Tongue (tissue), 2 donors: ENCODE results near the gene NACC1. TPM values are rescaled to one million over a fixed set of nuclear protein-coding genes. Genes with fewer than 3 reads are reported as not detected.
A peak's percentile ranks its signal among the peaks of the same experiment; 100 is the strongest.
"Not testable (repeated sequence)": the region's sequence is repeated elsewhere in the genome, so short reads cannot be mapped to it uniquely, and the experiment has no call there.

Experiments used
- DNase-seq: peaks from one replicate; pipeline ENCODE4 v3.0.0-alpha.2; 2015
- total RNA-seq: library from RNA; depleted of rRNA; stranded (reverse); fragments of >200 nt; gene quantifications from one replicate; pipeline ENCODE4 v1.2.3, GENCODE V29; 2014

The NACC1 gene
- total RNA-seq, 1 donor from 2014 or later, result 16.2 TPM

GRCh38 chr19:13164343-13165161 is 46.5 kb downstream of the NACC1 start:
- peak; percentile 91 for DNase-seq

GRCh38 chr19:13165162-13165997 is 47.3 kb downstream of the NACC1 start:
- DNase-seq, result peak; percentile 35

GRCh38 chr19:13166151-13166550 is 48.1 kb downstream of the NACC1 start:
- DNase-seq, result not testable (repeated sequence)

DNA sequence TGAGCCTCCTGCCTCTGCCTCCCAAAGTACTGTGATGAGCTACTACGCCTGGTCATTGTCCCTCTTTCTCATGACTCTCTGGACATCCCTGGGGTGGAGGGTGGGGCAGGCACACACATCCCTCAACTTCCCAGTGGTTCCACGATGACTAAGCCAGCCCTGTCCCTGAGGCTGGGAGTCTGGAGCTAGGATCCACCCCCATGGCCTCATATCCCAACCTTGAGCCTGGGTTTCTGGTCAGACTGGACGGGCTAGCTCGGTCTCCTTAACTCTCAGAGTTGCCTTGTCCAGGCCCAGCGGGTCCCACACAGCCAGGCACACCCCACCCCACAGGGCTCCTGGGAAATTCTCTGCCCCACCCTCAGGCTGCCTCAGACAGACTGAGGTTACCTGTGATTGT is 51.7 kb downstream of the NACC1 start:
- no peak for DNase-seq

DNA sequence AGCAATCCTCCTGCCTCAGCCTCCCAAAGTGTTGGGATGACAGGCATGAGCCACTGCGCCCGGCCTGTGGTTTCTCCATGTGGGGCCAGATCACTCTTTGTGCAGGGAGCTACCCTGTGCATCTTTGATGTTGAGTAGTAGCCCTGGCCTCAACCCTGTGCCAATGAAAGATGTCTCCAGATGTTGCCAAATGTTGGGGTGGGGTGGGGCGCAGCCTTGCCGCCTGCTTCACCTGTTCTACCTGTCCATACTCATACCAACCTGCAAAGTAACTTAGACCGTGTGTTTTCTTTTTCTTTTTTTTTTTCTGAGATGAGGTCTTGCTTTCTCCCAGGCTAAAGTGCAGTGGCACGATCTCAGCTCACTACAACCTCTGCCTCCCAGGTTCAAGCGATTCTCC is 53.1 kb downstream of the NACC1 start:
- no peak for DNase-seq

DNA sequence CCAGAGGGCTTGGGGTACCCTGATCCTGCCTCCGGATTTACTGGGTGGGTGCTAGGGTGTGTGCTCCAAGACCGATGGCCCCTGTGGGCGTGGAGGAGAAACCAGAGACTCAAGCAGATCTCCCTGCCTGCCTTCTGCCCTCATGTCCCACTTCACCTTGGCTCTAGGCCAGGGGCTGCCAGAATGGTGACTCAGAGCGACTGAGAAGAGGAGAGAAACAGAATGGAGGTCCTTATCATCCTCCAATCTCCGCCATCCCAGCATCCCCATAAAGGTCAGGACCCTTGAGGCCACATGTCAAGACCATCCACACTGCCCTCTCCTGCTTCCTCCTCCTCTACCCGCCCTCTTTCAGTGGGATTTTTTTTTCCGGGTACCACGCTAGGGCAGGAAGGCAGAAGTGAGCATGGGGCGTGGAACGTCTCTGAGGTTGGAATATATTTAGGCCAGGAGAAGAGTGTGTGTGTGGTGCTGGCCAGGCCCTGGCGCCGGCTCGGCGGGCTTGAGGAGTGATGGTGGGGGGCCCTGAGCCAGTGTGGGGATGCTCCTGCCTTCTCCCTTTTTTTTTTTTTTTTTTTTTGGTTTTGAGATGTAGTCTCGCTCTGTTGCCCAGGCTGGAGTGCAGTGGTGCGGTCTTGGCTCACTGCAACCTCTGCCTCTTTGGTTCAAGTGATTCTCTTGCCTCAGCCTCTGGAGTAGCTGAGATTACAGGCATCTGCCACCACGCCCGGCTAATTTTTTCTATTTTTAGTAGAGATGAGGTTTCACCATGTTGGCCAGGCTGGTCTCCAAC is 54.5 kb downstream of the NACC1 start:
- DNase-seq, result peak; percentile 86

GRCh38 chr19:13173139-13173737 is 55.2 kb downstream of the NACC1 start:
- no peak for DNase-seq

GRCh38 chr19:13176345-13176744 is 58.3 kb downstream of the NACC1 start:
- DNase-seq, result no peak

DNA sequence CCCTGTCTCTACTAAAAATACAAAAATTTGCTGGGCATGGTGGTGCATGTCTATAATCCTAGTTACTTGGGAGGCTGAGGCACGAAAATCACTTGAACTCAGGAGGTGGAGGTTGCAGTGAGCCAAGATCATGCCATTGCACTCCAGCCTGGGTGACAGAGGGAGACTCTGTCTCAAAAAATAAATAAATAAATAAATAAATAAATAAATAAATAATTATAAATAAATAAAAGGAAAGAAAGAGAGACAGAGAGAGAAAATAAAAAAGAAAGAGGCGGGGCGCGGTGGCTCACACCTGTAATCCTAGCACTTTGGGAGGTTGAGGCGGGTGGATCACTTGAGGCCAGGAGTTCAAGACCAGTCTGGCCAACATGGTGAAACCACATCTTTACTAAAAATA is 59.5 kb downstream of the NACC1 start:
- DNase-seq, result not testable (repeated sequence)

DNA sequence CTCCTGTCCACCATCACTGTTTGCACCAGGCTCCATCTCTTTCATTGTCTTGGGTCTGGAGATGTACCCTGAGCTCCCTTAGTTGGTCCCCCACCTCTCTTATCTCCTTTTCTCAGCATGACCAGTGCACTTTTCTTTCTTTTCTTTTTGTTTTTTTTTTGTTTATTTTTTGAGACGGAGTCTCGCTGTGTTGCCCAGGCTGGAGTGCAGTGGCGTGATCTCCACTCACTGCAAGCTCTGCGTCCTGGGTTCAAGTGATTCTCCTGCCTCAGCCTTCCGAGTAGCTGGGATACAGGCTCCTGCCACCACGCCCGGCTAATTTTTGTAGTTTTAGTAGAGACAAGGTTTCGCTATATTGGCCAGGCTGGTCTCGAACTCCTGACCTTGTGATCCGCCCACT is 60.2 kb downstream of the NACC1 start:
- not testable (repeated sequence) for DNase-seq

GRCh38 chr19:13181747-13182388 is 63.8 kb downstream of the NACC1 start:
- peak; percentile 90 for DNase-seq

GRCh38 chr19:13184926-13185325 is 66.9 kb downstream of the NACC1 start:
- DNase-seq, result not testable (repeated sequence)

DNA sequence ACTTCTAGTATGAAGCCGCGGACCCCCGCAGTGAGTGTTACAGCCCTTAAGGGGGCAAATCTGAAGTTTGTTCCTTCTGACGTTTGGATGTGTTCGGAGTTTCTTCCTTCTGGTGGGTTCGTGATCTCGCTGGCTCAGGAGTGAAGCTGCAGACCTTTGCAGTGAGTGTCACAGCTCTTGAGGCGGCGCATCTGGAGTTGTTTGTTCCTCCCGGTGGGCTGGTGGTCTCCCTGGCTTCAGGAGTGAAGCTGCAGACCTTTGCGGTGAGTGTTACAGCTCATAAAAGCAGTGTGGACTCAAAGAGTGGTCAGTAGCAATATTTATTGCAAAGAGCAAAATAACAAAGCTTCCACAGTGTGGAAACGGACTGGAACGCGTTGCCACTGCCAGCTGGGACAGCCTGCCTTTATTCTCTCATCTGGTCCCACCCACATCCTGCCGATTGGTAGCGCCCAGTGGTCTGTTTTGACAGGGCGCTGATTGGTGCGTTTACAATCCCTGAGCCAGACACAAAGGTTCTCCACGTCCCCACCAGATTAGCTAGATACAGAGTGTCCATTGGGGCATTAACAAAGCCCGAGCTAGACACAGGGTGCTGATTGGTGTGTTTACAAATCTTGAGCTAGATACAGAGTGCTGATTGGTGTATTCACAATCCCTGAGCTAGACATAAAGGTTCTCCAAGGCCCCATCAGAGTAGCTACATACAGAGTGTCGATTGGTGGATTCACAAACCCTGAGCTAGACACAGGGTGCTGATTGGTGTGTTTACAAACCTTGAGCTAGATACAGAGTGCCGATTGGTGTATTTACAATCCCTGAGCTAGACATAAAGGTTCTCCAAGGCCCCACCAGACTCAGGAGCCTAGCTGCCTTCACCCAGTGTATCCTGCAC is 67.9 kb downstream of the NACC1 start:
- not testable (repeated sequence) for DNase-seq

- not testable (repeated sequence) for DNase-seq
These were observed 68.6 kb downstream of the NACC1 start for GRCh38 chr19:13186688-13187087.

DNA sequence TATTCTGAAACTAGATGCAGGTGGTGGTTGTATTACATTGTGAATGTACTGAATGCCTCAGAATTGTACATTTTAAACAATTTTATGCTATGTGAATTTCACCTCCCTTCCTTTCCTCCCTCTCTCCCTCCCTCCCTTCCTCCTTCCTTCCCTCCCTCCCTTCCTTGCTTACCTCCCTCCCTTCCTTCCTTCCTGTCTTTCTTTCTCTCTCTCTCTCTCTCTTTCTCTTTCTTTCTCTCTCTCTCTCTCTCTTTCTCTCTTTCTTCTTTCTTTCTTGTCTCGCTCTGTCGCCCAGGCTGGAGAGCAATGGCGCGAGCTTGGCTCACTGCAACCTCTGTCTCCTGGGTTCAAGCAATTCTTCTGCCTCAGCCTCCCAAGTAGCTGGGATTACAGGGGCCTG is 69.4 kb downstream of the NACC1 start:
- DNase-seq, result no peak

- no peak for DNase-seq
These were observed 71.5 kb downstream of the NACC1 start for GRCh38 chr19:13189600-13189999.
